Astrocyte (in vitro differentiated cells and primary cell): ENCODE data around the gene MAMLD1.

Source experiments
- CTCF ChIP-seq: IDR thresholded peaks from 2 replicates; pipeline ENCODE4 v1.5.1; 2011; ENCODE audit warnings: low read depth, mild to moderate bottlenecking, inconsistent platforms, low read length, moderate library complexity; ENCODE audit not compliant: insufficient read depth
- EZH2 ChIP-seq: IDR thresholded peaks from 2 replicates; pipeline ENCODE4 v1.6.1; 2012; ENCODE audit warnings: mild to moderate bottlenecking, low read length, inconsistent platforms; ENCODE audit not compliant: insufficient read depth

DNA sequence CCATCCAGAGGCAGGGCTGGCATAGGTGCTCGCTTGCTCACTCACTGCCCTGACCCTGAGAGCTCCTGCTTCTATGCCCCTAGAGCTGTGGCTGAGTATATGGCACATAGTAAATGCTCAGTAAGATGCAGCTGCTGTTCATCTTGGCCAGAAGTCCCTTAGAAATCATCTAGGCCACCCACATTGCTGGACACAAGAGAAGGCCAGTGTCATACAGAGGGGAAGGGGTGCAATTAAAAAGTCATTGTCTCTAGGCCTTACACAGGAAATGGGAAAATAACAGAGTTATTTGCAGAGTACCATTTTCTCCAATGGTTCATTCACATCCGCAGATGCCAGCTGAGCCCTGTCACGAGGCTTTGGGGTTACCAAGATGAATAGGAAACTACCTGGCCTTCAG lies 88.8 kb downstream of the MAMLD1 start:
- TF ChIP-seq CTCF (no peak), EZH2 (no peak)
